NCI-H510A (cell line): ENCODE results near the gene ACAP3.

Experiments used
- DNase-seq: peaks from one replicate; lab custom pipeline; 2025; lab: John Stamatoyannopoulos, UW

ACAP3 gene

GRCh38 chr1:1299686-1300351 lies 7.9 kb downstream of the ACAP3 start:
- DNase-seq, result peak; percentile 54

DNA sequence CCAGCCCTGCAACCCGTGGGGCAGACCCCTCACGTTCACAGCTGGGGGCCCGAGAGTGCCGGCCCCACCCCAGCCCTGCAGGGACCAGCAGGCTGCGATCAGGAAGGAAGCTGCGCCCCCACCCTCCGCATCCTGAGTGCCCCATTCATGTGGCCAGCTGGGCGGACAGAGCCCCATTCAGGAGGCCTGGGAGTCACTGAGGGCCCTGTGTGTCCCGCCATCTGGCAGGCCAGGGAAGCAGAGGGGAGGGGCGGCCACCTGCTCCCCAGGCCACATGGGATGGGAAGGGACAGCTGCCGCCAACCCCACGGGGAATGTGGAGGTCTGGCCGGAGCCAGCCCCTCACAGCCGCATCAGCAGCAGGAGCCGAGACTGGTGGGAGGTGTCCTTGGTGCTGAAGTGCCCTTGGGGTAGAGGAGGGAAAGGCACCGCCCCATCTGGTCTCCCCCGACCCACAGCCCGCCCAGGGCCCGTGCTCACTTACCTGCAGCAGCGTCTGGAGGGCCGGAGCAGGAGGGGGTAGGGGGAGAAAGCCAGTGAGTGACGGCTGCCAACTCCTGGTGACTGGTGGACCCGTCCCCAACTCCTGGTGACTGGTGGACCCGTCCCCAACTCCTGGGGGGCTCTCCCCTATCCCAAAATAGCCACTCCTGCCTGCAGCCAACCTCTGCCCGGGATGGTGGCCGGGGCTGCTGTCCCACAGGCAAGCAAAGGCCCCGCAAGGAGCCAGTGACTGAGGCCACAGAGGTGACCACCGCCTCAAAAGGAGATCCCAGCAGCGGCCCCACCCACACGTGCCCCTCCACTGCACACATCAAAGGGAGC lies 8.7 kb downstream of the ACAP3 start:
- no peak for DNase-seq

DNA sequence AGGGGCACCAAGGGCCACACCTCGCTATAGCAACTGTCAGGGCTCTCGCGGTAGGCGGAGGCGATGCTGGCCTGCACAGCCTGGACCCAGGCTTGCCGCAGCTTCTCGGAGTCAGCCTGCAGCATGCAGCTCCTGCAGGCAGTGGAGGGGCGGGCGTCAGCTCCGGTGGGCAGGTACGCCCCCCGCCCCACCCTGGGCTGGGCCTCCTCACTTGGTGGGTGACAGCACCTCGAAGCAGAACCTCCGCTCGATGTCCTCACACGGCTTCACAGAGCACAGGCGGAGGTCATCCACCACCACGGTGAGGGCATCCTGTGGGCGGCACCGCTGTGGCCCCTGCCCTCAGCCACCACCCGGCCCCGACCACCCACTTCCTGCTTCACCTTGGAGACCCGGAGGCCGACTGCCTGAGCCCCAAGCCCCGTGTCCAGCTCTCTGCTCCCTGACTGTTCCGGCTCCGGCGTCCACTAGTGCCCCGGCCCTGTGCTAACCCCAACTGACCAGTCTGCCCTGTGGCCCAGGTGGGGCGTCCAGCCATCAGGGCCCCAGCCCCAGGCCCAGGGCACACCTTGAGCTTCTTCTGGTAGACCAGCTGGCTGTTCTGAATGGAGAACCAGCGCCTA lies 9.8 kb downstream of the ACAP3 start:
- DNase-seq, result no peak

GRCh38 chr1:1296070-1297061 lies 11.4 kb downstream of the ACAP3 start:
- DNase-seq, result no peak

- DNase-seq, result no peak
Observed at GRCh38 chr1:1295154-1295923, 12.4 kb downstream of the ACAP3 start.

- no peak for DNase-seq
Observed at GRCh38 chr1:1294250-1294890, 13.4 kb downstream of the ACAP3 start.

GRCh38 chr1:1293263-1294249 lies 14.2 kb downstream of the ACAP3 start:
- DNase-seq, result no peak

- DNase-seq, result no peak
Observed at GRCh38 chr1:1292851-1293250, 14.9 kb downstream of the ACAP3 start.

DNA sequence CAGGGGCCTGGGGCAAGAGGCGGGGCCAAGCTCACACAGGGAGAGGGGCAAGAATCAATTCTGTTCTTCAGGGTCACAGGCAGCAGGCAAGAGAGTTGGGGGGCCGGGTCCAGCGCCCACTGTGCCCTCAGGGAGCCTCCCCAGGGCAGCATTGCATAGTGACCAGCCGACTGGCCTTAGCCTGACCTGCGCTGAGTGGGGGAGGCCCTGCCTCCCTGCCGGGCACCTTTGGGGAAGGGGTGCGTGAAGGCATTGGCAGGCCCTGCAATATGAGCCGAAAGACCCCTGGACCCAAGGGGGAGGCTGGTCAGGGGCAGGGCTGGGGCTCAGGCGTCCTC lies 15.3 kb downstream of the ACAP3 start:
- no peak for DNase-seq

- peak; percentile 98 for DNase-seq
Observed at GRCh38 chr1:1291548-1292441, 15.9 kb downstream of the ACAP3 start.

- peak; percentile 65 for DNase-seq
Observed at GRCh38 chr1:1291023-1291528, 16.7 kb downstream of the ACAP3 start.

GRCh38 chr1:1290238-1290731 lies 17.4 kb downstream of the ACAP3 start:
- peak; percentile 77 for DNase-seq

DNA sequence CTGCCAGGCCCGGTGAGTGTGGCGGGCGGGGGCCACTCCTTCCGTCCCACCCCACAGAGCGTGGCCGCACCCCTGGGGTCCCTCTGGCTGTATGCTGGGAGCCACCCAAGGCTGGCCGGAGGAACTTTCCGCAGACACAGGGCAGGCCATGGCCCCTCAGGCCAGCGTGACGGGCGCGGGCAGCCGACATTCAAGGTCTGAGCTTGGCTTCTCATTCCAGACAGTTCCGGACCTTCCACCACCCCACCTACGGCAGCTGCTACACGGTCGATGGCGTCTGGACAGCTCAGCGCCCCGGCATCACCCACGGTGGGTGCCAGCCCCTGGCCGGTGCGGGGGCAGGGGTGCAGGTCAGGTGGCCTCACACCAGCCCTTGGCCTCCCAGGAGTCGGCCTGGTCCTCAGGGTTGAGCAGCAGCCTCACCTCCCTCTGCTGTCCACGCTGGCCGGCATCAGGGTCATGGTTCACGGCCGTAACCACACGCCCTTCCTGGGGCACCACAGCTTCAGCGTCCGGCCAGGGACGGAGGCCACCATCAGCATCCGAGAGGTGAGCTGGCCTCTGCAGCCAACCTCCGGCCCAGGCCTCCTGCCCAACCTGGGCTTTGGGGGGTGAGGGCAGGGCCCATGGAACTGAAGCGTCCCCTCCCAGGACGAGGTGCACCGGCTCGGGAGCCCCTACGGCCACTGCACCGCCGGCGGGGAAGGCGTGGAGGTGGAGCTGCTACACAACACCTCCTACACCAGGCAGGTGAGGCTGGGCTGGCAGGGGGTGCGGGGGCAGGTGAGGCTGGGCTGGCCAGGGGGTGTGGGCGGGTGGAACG lies 20.2 kb downstream of the ACAP3 start:
- DNase-seq, result peak; percentile 60

DNA sequence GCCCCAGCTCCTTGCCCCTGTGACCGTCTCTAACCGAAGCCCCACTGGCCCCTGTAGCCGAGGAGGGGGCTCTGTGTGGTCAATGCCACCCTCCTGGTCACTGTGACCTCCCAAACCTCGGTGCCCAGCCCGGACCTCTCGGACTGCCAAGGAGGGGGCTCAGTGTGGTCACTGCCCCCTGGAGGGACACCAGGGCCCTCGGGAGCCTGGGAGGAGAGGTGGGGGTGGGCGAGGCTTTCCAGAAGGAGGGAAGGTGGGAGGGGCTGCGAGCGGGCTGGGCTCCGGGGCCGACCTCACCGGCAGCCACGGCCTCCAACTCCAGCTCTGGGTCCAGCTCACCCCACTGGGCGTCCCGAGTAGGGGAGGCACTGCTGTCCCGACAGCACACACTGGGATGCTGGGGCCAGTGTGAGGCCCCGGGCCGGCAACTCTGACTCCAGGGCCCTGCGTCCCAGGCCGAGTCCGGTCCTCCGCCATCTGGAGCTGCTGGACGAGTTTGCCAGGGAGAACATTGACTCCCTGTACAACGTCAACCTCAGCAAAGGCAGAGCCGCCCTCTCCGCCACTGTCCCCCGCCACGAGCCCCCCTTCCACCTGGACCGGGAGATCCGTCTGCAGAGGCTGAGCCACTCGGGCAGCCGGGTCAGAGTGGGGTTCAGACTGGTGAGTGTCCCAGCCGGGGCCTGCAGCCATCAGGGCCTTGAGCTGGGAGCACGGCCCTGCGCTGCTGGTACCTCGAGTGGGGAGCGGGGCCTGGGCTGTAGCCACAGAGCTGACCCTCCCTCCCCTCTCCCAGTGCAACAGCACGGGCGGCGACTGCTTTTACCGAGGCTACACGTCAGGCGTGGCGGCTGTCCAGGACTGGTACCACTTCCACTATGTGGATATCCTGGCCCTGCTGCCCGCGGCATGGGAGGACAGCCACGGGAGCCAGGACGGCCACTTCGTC lies 21.1 kb downstream of the ACAP3 start:
- DNase-seq, result no peak

- no peak for DNase-seq
Observed at GRCh38 chr1:1285611-1286311, 22.0 kb downstream of the ACAP3 start.
